Endothelial cell of umbilical vein (primary cell): ENCODE measurements around the gene ABHD10.

ENCODE experiments used
- POLR2A ChIP-seq: IDR thresholded peaks from 2 replicates; pipeline ENCODE4 v1.6.1; 2012; ENCODE audit warnings: low read depth, mild to moderate bottlenecking, control low read depth, low read length
- POLR2AphosphoS5 ChIP-seq: IDR thresholded peaks from 2 replicates; pipeline ENCODE4 v1.6.1; 2012; ENCODE audit warnings: low read depth, mild to moderate bottlenecking, control low read depth, low read length, moderate library complexity; ENCODE audit not compliant: insufficient read depth
- TF ChIP-seq, protein P1 (sequence below), 2 donors: IDR thresholded peaks; 1 replicate in 1 of 2; 2 replicates in 1 of 2; pipeline ENCODE4 v1.5.1; 2011; ENCODE audit warnings: low read length in 2 of 2, mild to moderate bottlenecking in 2 of 2, moderate library complexity in 2 of 2, control low read depth in 1 of 2, inconsistent platforms in 1 of 2, low read depth in 1 of 2; ENCODE audit not compliant: insufficient read depth in 1 of 2; ENCODE audit errors: extremely low read depth in 1 of 2
- TF ChIP-seq, protein P2 (sequence below): IDR thresholded peaks from 2 replicates; pipeline ENCODE4 v1.6.1; 2011; ENCODE audit not compliant: insufficient read depth, insufficient read length

GRCh38 chr3:111939873-111940272, 39.0 kb upstream of the ABHD10 start:
- TF ChIP-seq POLR2A (no peak), POLR2AphosphoS5 (no peak)
- TF ChIP-seq, protein P1, sequence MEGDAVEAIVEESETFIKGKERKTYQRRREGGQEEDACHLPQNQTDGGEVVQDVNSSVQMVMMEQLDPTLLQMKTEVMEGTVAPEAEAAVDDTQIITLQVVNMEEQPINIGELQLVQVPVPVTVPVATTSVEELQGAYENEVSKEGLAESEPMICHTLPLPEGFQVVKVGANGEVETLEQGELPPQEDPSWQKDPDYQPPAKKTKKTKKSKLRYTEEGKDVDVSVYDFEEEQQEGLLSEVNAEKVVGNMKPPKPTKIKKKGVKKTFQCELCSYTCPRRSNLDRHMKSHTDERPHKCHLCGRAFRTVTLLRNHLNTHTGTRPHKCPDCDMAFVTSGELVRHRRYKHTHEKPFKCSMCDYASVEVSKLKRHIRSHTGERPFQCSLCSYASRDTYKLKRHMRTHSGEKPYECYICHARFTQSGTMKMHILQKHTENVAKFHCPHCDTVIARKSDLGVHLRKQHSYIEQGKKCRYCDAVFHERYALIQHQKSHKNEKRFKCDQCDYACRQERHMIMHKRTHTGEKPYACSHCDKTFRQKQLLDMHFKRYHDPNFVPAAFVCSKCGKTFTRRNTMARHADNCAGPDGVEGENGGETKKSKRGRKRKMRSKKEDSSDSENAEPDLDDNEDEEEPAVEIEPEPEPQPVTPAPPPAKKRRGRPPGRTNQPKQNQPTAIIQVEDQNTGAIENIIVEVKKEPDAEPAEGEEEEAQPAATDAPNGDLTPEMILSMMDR (IDR thresholded peaks at IDR 0.05; ENCODE audit: extremely low read depth in 1 of 2, insufficient read depth in 1 of 2, low read depth in 1 of 2, low read length in 2 of 2): no peak
- TF ChIP-seq, protein P2, sequence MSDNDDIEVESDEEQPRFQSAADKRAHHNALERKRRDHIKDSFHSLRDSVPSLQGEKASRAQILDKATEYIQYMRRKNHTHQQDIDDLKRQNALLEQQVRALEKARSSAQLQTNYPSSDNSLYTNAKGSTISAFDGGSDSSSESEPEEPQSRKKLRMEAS: no peak
